H1 (cell line): ENCODE measurements around the gene KCNMB1. TPM values are rescaled to one million over a fixed set of nuclear protein-coding genes. Genes with fewer than 3 reads are reported as not detected.

Experiments used
- CHD7 ChIP-seq: fragments of 300-600 bp; sonication (generic); IDR thresholded peaks from 2 replicates; pipeline ENCODE4 v1.7.1; 2012; ENCODE audit warnings: low read length, moderate library complexity, mild to moderate bottlenecking, inconsistent platforms; ENCODE audit not compliant: insufficient replicate concordance
- KDM1A ChIP-seq: fragments of 200-600, 300-600 bp; sonication (generic); IDR thresholded peaks from 2 replicates; pipeline ENCODE4 v1.7.1; 2016; ENCODE audit warnings: mild to moderate bottlenecking, low read length, borderline replicate concordance
- RNF2 ChIP-seq: fragments of 200-900, 300-1000 bp; sonication (generic); IDR thresholded peaks from 2 replicates; pipeline ENCODE4 v1.7.1; 2016; ENCODE audit warnings: borderline replicate concordance, low read depth, mild to moderate bottlenecking, antibody characterized with exemption, low read length; ENCODE audit not compliant: poor library complexity, severe bottlenecking; ENCODE audit errors: missing control alignments
- SIRT6 ChIP-seq: IDR thresholded peaks from one replicate; pipeline ENCODE4 v1.7.1; 2012; ENCODE audit warnings: low read length, inconsistent platforms
- SUZ12 ChIP-seq: fragments of 200-600 bp; sonication (generic); IDR thresholded peaks from 2 replicates; pipeline ENCODE4 v1.6.1; 2012; ENCODE audit warnings: mild to moderate bottlenecking, inconsistent platforms, low read length, moderate library complexity, mixed read lengths
- TCF12 ChIP-seq: IDR thresholded peaks from 2 replicates; pipeline ENCODE4 v1.6.1; 2011; ENCODE audit warnings: low read depth, mild to moderate bottlenecking, low read length
- polyA plus RNA-seq, 7 experiments: library from polyadenylated mRNA; depleted of rRNA in 3 of 7; stranded (reverse) in 5 of 7; unstranded in 2 of 7; fragments of >200 nt in 5 of 7; fragments of 200-250 nt in 2 of 7; gene quantifications; 1 replicate in 5 of 7; 2 replicates in 1 of 7; 4 replicates in 1 of 7; pipeline versions ENCODE4 v1.2.1 to v1.2.3, GENCODE V29; 2011 to 2013; ENCODE audit warnings: missing spikeins in 2 of 7, mixed read lengths in 2 of 7
- total RNA-seq: library from RNA; stranded (reverse); fragmentation: NEBNext Ultra II Directional; extraction: Animal tissue kit (Norgen Biotek cat#: 25700); gene quantifications from 2 replicates; pipeline ENCODE4 v1.2.1, GENCODE V29; 2021

Gene KCNMB1
- total and polyA plus RNA-seq, 2 of the 8 experiments (the other 6 are each of a cell fraction or from before 2014, with no cell fraction given): 0.08 to 0.19 TPM

GRCh38 chr5:170339780-170340167 lies 49.4 kb downstream of the KCNMB1 start (continued):
- TF ChIP-seq CHD7 (no peak), KDM1A (no peak), SIRT6 (no peak), TCF12 (no peak), SUZ12 (no peak), RNF2 (no peak)
